ENCODE measurements around the gene LCN12. TPM values are rescaled to one million over a fixed set of nuclear protein-coding genes. Genes with fewer than 3 reads are reported as not detected.

The LCN12 gene
- total and polyA plus RNA-seq, 4 donors = 0.20 to 7.4 (median 5.3) TPM

DNA sequence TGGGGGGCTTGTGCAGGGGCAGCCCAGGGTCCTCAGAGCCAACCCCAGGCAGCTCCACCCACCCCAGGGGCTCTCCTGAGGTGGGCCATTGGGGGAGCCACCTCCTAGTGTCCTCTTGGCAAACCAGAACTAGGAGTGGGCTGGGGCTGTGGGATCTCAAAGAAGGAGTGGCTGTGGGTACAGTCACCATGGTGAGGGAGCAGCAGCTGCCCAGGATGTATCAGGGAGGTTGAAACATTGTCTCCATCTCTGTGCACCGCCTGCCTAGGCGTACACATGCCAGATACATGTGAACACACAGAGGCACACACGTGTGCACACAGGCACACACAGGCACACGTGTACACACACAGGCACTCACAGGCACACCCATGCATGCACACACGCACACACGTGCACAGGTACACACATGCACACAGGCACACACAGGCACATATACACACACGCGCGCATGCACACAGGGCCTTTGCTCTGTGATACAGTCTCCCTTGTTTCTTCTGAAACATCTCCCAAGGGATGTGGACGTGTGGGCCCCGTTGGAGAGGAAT is 10.7 kb downstream of the LCN12 start:
- no peak for DNase-seq (ENCODE audit: low read depth in 4 of 6, low spot score in 6 of 6)
- Histone ChIP-seq H3K27ac (ENCODE audit: low read depth, low read length) (no peak overlapping the region), H3K27me3 (ENCODE audit: control insufficient read depth, insufficient read depth, low read length) (no peaks in the 10 kb centered on the region), H3K9me3 (ENCODE audit: control insufficient read depth, insufficient read depth, low read length) (no peaks in the 10 kb centered on the region), H3K36me3 (ENCODE audit: control insufficient read depth, insufficient read depth, low read length) (no peaks in the 10 kb centered on the region), H3K4me1 (ENCODE audit: control insufficient read depth, insufficient read depth, low read length) (peaks cover 33% of the 10 kb centered on the region), H3K4me3 (ENCODE audit: low read depth, low read length) (no peak overlapping the region)
- WGBS (ENCODE audit: insufficient coverage) = 75% methylated on average over 11 of the region's 11 CpGs

GRCh38 chr9:136963341-136963740 is 11.3 kb downstream of the LCN12 start:
- Histone ChIP-seq H3K9me3 (ENCODE audit: control insufficient read depth, insufficient read depth, low read length) (no peaks in the 10 kb centered on the region), H3K4me1 (ENCODE audit: control insufficient read depth, insufficient read depth, low read length) (peaks cover 33% of the 10 kb centered on the region), H3K36me3 (ENCODE audit: control insufficient read depth, insufficient read depth, low read length) (no peaks in the 10 kb centered on the region), H3K27ac (ENCODE audit: low read depth, low read length) (no peak overlapping the region), H3K27me3 (ENCODE audit: control insufficient read depth, insufficient read depth, low read length) (no peaks in the 10 kb centered on the region), H3K4me3 (ENCODE audit: low read depth, low read length) (no peak overlapping the region)
- DNase-seq (ENCODE audit: low read depth in 4 of 6, low spot score in 6 of 6) = no peak
- 83% methylated on average over 15 of the region's 15 CpGs for WGBS (ENCODE audit: insufficient coverage)

DNA sequence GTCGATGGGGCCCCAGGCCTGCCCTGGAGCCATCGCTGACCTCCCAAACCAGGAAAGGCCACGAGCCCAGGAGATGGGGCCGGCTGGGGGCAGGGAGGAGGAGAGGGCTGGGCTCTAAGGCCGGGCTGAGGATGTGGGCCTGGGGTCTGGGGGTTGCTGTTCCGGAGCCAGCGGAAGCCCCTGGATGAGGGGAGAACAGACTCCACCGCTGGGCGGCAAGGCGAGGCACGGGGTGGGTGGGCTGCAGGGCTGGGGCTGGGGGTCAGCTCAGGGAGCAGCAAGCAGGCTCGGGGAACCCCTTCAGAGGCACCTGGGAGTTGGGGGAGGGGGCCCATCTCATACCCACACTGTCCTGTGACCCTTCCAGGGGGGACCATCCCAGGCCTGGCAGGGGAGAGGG is 11.7 kb downstream of the LCN12 start:
- Histone ChIP-seq H3K27me3 (ENCODE audit: control insufficient read depth, insufficient read depth, low read length) (no peaks in the 10 kb centered on the region), H3K27ac (ENCODE audit: low read depth, low read length) (no peak overlapping the region), H3K4me1 (ENCODE audit: control insufficient read depth, insufficient read depth, low read length) (peaks cover 33% of the 10 kb centered on the region), H3K4me3 (ENCODE audit: low read depth, low read length) (no peak overlapping the region), H3K36me3 (ENCODE audit: control insufficient read depth, insufficient read depth, low read length) (no peaks in the 10 kb centered on the region), H3K9me3 (ENCODE audit: control insufficient read depth, insufficient read depth, low read length) (no peaks in the 10 kb centered on the region)
- DNase-seq (ENCODE audit: low read depth in 4 of 6, low spot score in 6 of 6) = no peak
- 66% methylated on average over 6 of the region's 12 CpGs for WGBS (ENCODE audit: insufficient coverage)

DNA sequence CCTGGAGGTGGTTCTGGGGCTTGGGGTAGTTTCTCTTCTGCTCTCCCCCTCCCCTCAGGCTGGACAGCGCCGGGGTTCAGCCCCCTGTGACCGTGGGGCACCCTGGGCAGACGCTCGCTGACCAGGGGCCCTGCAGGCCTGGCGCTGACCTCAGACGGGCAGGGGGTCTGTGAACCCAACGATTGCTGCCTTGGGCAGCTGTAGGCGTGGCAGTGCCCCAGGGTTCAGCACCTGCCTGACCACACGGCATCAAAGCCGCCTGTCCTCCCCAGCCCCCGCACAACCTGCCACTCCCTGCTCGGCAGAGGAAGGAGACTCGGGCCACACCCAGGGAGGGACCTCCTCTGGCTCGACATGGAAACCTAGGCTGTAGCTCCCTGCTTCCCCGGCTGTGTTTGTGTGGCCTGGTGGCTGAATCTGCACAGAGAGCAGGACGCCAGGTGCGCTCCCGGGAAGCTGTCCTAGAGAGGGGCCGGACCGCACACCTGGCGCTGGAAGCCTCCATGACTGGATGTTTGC is 12.2 kb downstream of the LCN12 start:
- no peaks in the 10 kb centered on the region for H3K9me3 ChIP-seq (ENCODE audit: control insufficient read depth, insufficient read depth, low read length)
- no peaks in the 10 kb centered on the region for H3K27me3 ChIP-seq (ENCODE audit: control insufficient read depth, insufficient read depth, low read length)
- DNase-seq (ENCODE audit: low read depth in 4 of 6, low spot score in 6 of 6) = no peak
- peaks cover 32% of the 10 kb centered on the region for H3K4me1 ChIP-seq (ENCODE audit: control insufficient read depth, insufficient read depth, low read length)
- WGBS (ENCODE audit: insufficient coverage) = 71% methylated on average over 20 of the region's 22 CpGs
- no peaks in the 10 kb centered on the region for H3K36me3 ChIP-seq (ENCODE audit: control insufficient read depth, insufficient read depth, low read length)
- no peak overlapping the region for H3K27ac ChIP-seq (ENCODE audit: low read depth, low read length)
- H3K4me3 ChIP-seq (ENCODE audit: low read depth, low read length) = no peak overlapping the region

DNA sequence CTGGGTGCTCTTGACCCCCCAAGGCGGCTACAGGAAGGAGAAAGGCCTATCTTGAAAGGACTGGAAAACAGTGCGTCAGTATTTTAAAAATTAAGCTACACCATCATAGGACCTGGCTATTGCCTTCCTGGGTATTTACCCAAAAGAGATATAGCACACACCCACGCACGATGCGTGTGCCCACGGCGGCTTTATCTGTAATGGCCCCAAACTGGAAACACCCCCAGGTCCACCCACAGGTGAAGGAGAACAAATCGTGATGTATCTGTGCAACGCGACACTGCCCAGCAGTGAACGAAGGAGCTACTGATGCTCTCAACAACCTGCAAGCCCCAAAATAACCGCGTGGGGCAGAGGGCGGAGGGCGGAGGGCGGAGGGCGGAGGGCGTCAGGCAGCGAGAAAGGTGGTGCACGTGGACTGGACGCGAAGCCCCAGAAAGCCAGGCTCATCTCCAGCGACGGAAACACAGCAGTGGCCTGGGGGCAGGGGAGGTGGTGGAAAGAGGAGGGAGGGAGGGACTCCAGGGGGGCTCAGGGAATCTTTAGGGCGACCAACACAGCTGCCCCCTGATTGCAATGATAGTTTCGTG is 12.9 kb downstream of the LCN12 start:
- Histone ChIP-seq H3K4me3 (ENCODE audit: low read depth, low read length) (no peak overlapping the region), H3K27me3 (ENCODE audit: control insufficient read depth, insufficient read depth, low read length) (no peaks in the 10 kb centered on the region), H3K27ac (ENCODE audit: low read depth, low read length) (no peak overlapping the region), H3K36me3 (ENCODE audit: control insufficient read depth, insufficient read depth, low read length) (no peaks in the 10 kb centered on the region), H3K4me1 (ENCODE audit: control insufficient read depth, insufficient read depth, low read length) (peaks cover 26% of the 10 kb centered on the region), H3K9me3 (ENCODE audit: control insufficient read depth, insufficient read depth, low read length) (no peaks in the 10 kb centered on the region)
- DNase-seq (ENCODE audit: low read depth in 4 of 6, low spot score in 6 of 6) = no peak
- WGBS (ENCODE audit: insufficient coverage) = 84% methylated on average over 24 of the region's 26 CpGs

DNA sequence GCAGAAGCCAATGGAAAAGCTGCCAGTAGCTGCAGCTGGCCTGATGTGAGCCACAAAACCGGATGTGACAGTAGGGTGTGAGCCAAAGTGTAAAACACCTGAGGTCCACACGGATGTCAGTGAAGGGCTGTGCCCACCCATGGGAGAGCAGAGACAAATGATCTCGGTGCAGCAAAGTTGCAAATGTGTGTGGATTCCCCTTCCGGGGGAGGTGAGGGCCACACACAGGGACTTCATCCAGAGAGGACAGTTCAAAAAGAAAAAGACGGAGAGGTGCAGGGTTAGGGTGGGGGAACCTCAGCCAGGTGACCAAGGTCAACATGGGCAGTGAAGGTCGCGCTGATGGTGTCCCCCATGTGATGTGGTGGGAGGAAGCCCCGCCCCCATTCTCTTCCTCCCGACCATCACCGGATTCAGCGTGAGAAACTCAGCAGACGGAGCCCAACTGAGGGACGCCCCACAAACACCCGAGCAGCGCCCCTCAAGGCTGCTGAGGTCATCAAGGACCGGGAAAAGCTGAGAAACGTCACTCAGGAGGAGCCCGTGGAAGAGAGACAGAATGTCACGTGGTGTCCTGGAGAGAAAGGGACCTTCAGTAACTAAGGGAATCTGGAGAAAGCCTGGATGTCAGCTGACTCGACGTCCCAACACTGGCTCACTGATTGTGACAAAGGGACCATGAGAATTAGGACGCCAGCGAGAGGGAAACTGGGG is 13.9 kb downstream of the LCN12 start:
- H3K9me3 ChIP-seq (ENCODE audit: control insufficient read depth, insufficient read depth, low read length) = no peaks in the 10 kb centered on the region
- no peaks in the 10 kb centered on the region for H3K36me3 ChIP-seq (ENCODE audit: control insufficient read depth, insufficient read depth, low read length)
- H3K27ac ChIP-seq (ENCODE audit: low read depth, low read length) = no peak overlapping the region
- WGBS (ENCODE audit: insufficient coverage) = 25% methylated on average over 18 of the region's 23 CpGs
- no peak overlapping the region for H3K4me3 ChIP-seq (ENCODE audit: low read depth, low read length)
- H3K27me3 ChIP-seq (ENCODE audit: control insufficient read depth, insufficient read depth, low read length) = no peaks in the 10 kb centered on the region
- DNase-seq (ENCODE audit: low read depth in 4 of 6, low spot score in 6 of 6) = peak in 2 of 6 donors; percentile 59 to 71
- H3K4me1 ChIP-seq (ENCODE audit: control insufficient read depth, insufficient read depth, low read length) = peaks cover 28% of the 10 kb centered on the region

- Histone ChIP-seq H3K27me3 (ENCODE audit: control insufficient read depth, insufficient read depth, low read length) (no peaks in the 10 kb centered on the region), H3K4me1 (ENCODE audit: control insufficient read depth, insufficient read depth, low read length) (peaks cover 16% of the 10 kb centered on the region), H3K27ac (ENCODE audit: low read depth, low read length) (no peak overlapping the region), H3K36me3 (ENCODE audit: control insufficient read depth, insufficient read depth, low read length) (no peaks in the 10 kb centered on the region), H3K4me3 (ENCODE audit: low read depth, low read length) (no peak overlapping the region), H3K9me3 (ENCODE audit: control insufficient read depth, insufficient read depth, low read length) (no peaks in the 10 kb centered on the region)
- DNase-seq (ENCODE audit: low read depth in 4 of 6, low spot score in 6 of 6) = no peak
- 78% methylated on average over 17 of the region's 17 CpGs for WGBS (ENCODE audit: insufficient coverage)
Observed at GRCh38 chr9:136968333-136969127, 16.5 kb downstream of the LCN12 start.

- peaks cover 15% of the 10 kb centered on the region for H3K4me1 ChIP-seq (ENCODE audit: control insufficient read depth, insufficient read depth, low read length)
- no peaks in the 10 kb centered on the region for H3K36me3 ChIP-seq (ENCODE audit: control insufficient read depth, insufficient read depth, low read length)
- no peak for DNase-seq (ENCODE audit: low read depth in 4 of 6, low spot score in 6 of 6)
- 86% methylated on average over 17 of the region's 17 CpGs for WGBS (ENCODE audit: insufficient coverage)
- no peak overlapping the region for H3K27ac ChIP-seq (ENCODE audit: low read depth, low read length)
- H3K27me3 ChIP-seq (ENCODE audit: control insufficient read depth, insufficient read depth, low read length) = no peaks in the 10 kb centered on the region
- no peaks in the 10 kb centered on the region for H3K9me3 ChIP-seq (ENCODE audit: control insufficient read depth, insufficient read depth, low read length)
- H3K4me3 ChIP-seq (ENCODE audit: low read depth, low read length) = no peak overlapping the region
Observed at GRCh38 chr9:136969150-136969549, 17.1 kb downstream of the LCN12 start.

DNA sequence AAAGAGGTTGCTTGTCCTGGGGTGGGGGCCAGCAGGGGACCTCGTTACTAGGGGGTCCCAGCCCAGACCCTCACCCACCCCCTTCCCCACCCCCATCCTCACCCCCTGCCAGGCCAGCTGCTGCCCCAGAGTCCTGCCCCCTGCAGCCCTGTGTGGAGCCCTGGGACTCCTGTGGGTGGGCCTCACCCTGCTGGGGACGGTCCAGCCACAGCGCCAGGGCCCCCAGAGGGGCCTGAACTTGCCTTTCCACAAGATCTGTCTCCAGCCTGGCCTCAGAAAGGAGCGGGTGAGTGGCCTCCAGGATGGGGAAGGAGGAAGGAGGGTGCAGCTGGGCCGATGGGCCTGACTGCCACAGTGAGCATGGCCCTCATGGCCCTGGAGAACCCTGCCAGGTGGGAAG is 17.7 kb downstream of the LCN12 start:
- H3K9me3 ChIP-seq (ENCODE audit: control insufficient read depth, insufficient read depth, low read length) = no peaks in the 10 kb centered on the region
- H3K4me1 ChIP-seq (ENCODE audit: control insufficient read depth, insufficient read depth, low read length) = peaks cover 13% of the 10 kb centered on the region
- no peaks in the 10 kb centered on the region for H3K36me3 ChIP-seq (ENCODE audit: control insufficient read depth, insufficient read depth, low read length)
- H3K27me3 ChIP-seq (ENCODE audit: control insufficient read depth, insufficient read depth, low read length) = no peaks in the 10 kb centered on the region
- no peak for DNase-seq (ENCODE audit: low read depth in 4 of 6, low spot score in 6 of 6)
- WGBS (ENCODE audit: insufficient coverage) = 82% methylated on average over 4 of the region's 5 CpGs
- no peak overlapping the region for H3K27ac ChIP-seq (ENCODE audit: low read depth, low read length)
- no peak overlapping the region for H3K4me3 ChIP-seq (ENCODE audit: low read depth, low read length)
